DMS53 treated with DMSO at 0.1 percent for 48 hours (cell line): ENCODE data around the gene PIAS4.

ENCODE experiments used
- DNase-seq: peaks from one replicate; lab custom pipeline; 2025; ENCODE audit not compliant: unreplicated experiment; lab: John Stamatoyannopoulos, UW

Gene PIAS4

GRCh38 chr19:4023600-4024398 lies 16.3 kb downstream of the PIAS4 start:
- no peak for DNase-seq

GRCh38 chr19:4025317-4025716 lies 17.8 kb downstream of the PIAS4 start:
- no peak for DNase-seq

GRCh38 chr19:4027146-4027545 lies 19.6 kb downstream of the PIAS4 start:
- DNase-seq = no peak

- no peak for DNase-seq
These were observed 21.1 kb downstream of the PIAS4 start for GRCh38 chr19:4028334-4029246.

- DNase-seq = no peak
These were observed 21.7 kb downstream of the PIAS4 start for GRCh38 chr19:4029247-4029614.

- DNase-seq = no peak
These were observed 23.0 kb downstream of the PIAS4 start for GRCh38 chr19:4030552-4030951.

- DNase-seq = no peak
These were observed 23.4 kb downstream of the PIAS4 start for GRCh38 chr19:4030981-4031380.

- DNase-seq = no peak
These were observed 23.9 kb downstream of the PIAS4 start for GRCh38 chr19:4031420-4031819.

- DNase-seq = no peak
These were observed 24.9 kb downstream of the PIAS4 start for GRCh38 chr19:4032436-4032835.

- no peak for DNase-seq
These were observed 25.8 kb downstream of the PIAS4 start for GRCh38 chr19:4033028-4033956.

- no peak for DNase-seq
These were observed 26.8 kb downstream of the PIAS4 start for GRCh38 chr19:4034048-4035017.

GRCh38 chr19:4035018-4035566 lies 27.6 kb downstream of the PIAS4 start:
- no peak for DNase-seq

- no peak for DNase-seq
These were observed 28.0 kb downstream of the PIAS4 start for GRCh38 chr19:4035582-4035981.

- DNase-seq = no peak
These were observed 29.2 kb downstream of the PIAS4 start for GRCh38 chr19:4036576-4037300.

GRCh38 chr19:4037301-4037949 lies 29.9 kb downstream of the PIAS4 start:
- DNase-seq = no peak

- no peak for DNase-seq
These were observed 30.5 kb downstream of the PIAS4 start for GRCh38 chr19:4038057-4038456.

- DNase-seq = no peak
These were observed 31.3 kb downstream of the PIAS4 start for GRCh38 chr19:4038661-4039423.
